Thoracic aorta (tissue), 2 donors: ENCODE results near the gene TDRD7. TPM values are rescaled to one million over a fixed set of nuclear protein-coding genes. Genes with fewer than 3 reads are reported as not detected.
A peak's percentile ranks its signal among the peaks of the same experiment; 100 is the strongest.
"Not testable (repeated sequence)": the region's sequence is repeated elsewhere in the genome, so short reads cannot be mapped to it uniquely, and the experiment has no call there.

Experiments used
- ATAC-seq: fragments of 150-250 bp; one replicate; pipeline ENCODE4 v1.8.0; 2017; ENCODE audit warnings: low read depth; ENCODE audit not compliant: insufficient number of reproducible peaks, low FRiP score
- DNase-seq: peaks from one replicate; pipeline ENCODE4 v3.0.0-alpha.2; 2020; ENCODE audit warnings: low spot score
- H3K27ac ChIP-seq, 2 donors: fragments of 200-600 bp; sonication (generic); 1 replicate in 1 of 2; 2 replicates in 1 of 2; pipeline ENCODE4 v1.5.1; 2016; ENCODE audit warnings: mild to moderate bottlenecking in 2 of 2, moderate library complexity in 2 of 2
- H3K27me3 ChIP-seq: fragments of 200-600 bp; sonication (generic); replicated peaks from 2 replicates; pipeline ENCODE4 v1.6.0; 2016; ENCODE audit warnings: mild to moderate bottlenecking; ENCODE audit not compliant: insufficient read depth
- H3K36me3 ChIP-seq: fragments of 200-600 bp; sonication (generic); one replicate; pipeline ENCODE4 v1.5.1; 2016
- H3K4me1 ChIP-seq, 2 donors: fragments of 200-600 bp; sonication (generic); 1 replicate in 1 of 2; 2 replicates in 1 of 2; pipeline versions ENCODE4 v1.5.1 to v1.6.0; 2016; ENCODE audit warnings: low read depth in 2 of 2, mild to moderate bottlenecking in 1 of 2; ENCODE audit not compliant: control insufficient read depth in 1 of 2
- H3K4me3 ChIP-seq: fragments of 200-600 bp; sonication (generic); 2 replicates; pipeline ENCODE4 v1.5.1; 2016; ENCODE audit warnings: mild to moderate bottlenecking
- H3K9me3 ChIP-seq: fragments of 200-600 bp; sonication (generic); 2 replicates; pipeline ENCODE4 v1.5.1; 2016
- total RNA-seq, 2 donors: library from RNA; depleted of rRNA; stranded (reverse); fragments of >200 nt; gene quantifications; one replicate each; pipeline versions ENCODE4 v1.1.0 to v1.2.3, GENCODE V29; 2016
- TF ChIP-seq, protein P1 (sequence below): fragments of 200-600 bp; sonication (generic); IDR thresholded peaks from one replicate; pipeline ENCODE4 v1.5.1; 2019; ENCODE audit warnings: antibody characterized with exemption

TDRD7 gene
- total RNA-seq, 2 donors from 2014 or later: 13.9 to 16.2 TPM

DNA sequence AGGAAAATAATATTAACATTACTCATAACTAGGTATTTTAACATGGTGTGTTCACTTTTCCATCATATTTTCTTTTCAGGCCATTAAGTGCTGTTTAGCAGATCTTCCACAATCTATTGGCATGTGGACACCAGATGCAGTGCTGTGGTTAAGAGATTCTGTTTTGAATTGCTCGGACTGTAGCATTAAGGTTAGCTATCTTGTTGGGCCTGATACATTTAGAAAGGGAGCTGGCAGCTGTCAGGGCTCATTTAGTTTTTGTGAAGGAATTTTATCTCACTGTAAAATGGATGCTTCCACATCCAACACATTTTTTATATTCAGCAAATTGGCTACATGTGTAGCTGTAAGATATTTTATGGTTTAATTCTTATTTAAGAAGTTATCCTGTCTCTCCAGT, 68.9 kb downstream of the TDRD7 start:
- ATAC-seq (no peak), DNase-seq (no peak)
- TF ChIP-seq, protein P1, sequence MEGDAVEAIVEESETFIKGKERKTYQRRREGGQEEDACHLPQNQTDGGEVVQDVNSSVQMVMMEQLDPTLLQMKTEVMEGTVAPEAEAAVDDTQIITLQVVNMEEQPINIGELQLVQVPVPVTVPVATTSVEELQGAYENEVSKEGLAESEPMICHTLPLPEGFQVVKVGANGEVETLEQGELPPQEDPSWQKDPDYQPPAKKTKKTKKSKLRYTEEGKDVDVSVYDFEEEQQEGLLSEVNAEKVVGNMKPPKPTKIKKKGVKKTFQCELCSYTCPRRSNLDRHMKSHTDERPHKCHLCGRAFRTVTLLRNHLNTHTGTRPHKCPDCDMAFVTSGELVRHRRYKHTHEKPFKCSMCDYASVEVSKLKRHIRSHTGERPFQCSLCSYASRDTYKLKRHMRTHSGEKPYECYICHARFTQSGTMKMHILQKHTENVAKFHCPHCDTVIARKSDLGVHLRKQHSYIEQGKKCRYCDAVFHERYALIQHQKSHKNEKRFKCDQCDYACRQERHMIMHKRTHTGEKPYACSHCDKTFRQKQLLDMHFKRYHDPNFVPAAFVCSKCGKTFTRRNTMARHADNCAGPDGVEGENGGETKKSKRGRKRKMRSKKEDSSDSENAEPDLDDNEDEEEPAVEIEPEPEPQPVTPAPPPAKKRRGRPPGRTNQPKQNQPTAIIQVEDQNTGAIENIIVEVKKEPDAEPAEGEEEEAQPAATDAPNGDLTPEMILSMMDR: no peak
- peaks cover 14 to 24% of the 10 kb centered on the region in 2 donors for H3K4me1 ChIP-seq
- H3K4me3 ChIP-seq: no peak overlapping the region
- no peaks in the 10 kb centered on the region for H3K27me3 ChIP-seq
- H3K9me3 ChIP-seq: no peaks in the 10 kb centered on the region
- H3K36me3 ChIP-seq: peaks cover 8% of the 10 kb centered on the region
- H3K27ac ChIP-seq: peak overlapping the region in 1 of 2 donors; percentile 53

- H3K27me3 ChIP-seq: no peaks in the 10 kb centered on the region
- no peaks in the 10 kb centered on the region for H3K9me3 ChIP-seq
- H3K36me3 ChIP-seq: peaks cover 10% of the 10 kb centered on the region
- H3K4me1 ChIP-seq: peaks cover 11 to 15% of the 10 kb centered on the region in 2 donors
- ATAC-seq: no peak
- TF ChIP-seq, protein P1: no peak
- no peak for DNase-seq
- no peak overlapping the region for H3K27ac ChIP-seq
- H3K4me3 ChIP-seq: no peak overlapping the region
These were observed 72.2 kb downstream of the TDRD7 start for GRCh38 chr9:97484134-97484533.

DNA sequence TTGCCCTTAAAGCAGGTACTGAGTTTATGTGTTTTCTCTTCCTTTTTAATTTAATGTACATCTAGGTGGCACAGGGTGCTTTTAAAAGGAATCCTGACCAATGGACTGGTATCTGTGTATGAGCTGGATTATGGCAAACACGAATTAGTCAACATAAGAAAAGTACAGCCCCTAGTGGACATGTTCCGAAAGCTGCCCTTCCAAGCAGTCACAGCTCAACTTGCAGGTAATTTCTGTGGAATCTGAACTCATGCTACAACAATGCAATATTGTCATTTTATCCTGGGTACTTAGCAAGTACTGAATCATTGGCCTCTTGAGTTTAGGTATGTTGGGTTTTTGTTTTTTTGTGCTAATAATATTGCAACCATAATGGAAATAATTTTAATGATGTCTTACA, 75.2 kb downstream of the TDRD7 start:
- TF ChIP-seq, protein P1: no peak
- Histone ChIP-seq H3K27me3 (no peaks in the 10 kb centered on the region), H3K4me3 (no peak overlapping the region), H3K27ac (no peak overlapping the region), H3K36me3 (peaks cover 10% of the 10 kb centered on the region), H3K4me1 (peaks cover 0 to 5% of the 10 kb centered on the region in 2 donors), H3K9me3 (no peaks in the 10 kb centered on the region)
- DNase-seq (no peak), ATAC-seq (no peak)

GRCh38 chr9:97487861-97488260, 76.0 kb downstream of the TDRD7 start:
- Histone ChIP-seq H3K36me3 (peaks cover 6% of the 10 kb centered on the region), H3K9me3 (no peaks in the 10 kb centered on the region), H3K4me3 (no peak overlapping the region), H3K4me1 (peaks cover 0 to 5% of the 10 kb centered on the region in 2 donors), H3K27me3 (no peaks in the 10 kb centered on the region), H3K27ac (no peak overlapping the region)
- DNase-seq (no peak), ATAC-seq (no peak)
- TF ChIP-seq, protein P1: no peak

- H3K9me3 ChIP-seq: no peaks in the 10 kb centered on the region
- no peak overlapping the region for H3K27ac ChIP-seq
- peaks cover 7% of the 10 kb centered on the region for H3K36me3 ChIP-seq
- TF ChIP-seq, protein P1: no peak
- no peak for ATAC-seq
- DNase-seq: no peak
- peaks cover 0 to 5% of the 10 kb centered on the region in 2 donors for H3K4me1 ChIP-seq
- no peaks in the 10 kb centered on the region for H3K27me3 ChIP-seq
- no peak overlapping the region for H3K4me3 ChIP-seq
These were observed 79.5 kb downstream of the TDRD7 start for GRCh38 chr9:97491216-97491999.

GRCh38 chr9:97497558-97498375, 85.9 kb downstream of the TDRD7 start:
- not testable (repeated sequence) for H3K4me3 ChIP-seq, DNase-seq, ATAC-seq, H3K36me3 ChIP-seq, H3K9me3 ChIP-seq, H3K27me3 ChIP-seq, H3K4me1 ChIP-seq, H3K27ac ChIP-seq

DNA sequence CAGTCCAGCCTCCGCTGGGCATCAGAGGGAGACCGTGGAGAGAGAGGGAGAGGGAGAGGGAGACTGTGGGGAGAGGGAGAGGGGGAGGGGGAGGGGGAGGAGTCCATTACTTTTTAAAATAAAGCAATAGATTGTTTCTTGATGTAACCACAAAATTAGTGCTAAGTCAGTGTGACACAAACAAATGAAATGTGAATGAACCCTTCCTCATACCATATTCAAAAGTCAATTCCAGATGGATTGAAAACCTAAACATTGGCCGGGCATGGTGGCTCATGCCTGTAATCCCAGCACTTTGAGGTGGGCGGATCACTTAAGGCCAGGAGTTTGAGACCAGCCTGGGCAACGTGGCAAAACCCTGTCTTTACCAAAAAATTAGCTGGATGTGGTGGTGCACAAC, 87.0 kb downstream of the TDRD7 start:
- H3K36me3 ChIP-seq, ATAC-seq, H3K9me3 ChIP-seq, H3K27me3 ChIP-seq, DNase-seq, H3K4me3 ChIP-seq, H3K27ac ChIP-seq: not testable (repeated sequence)
- peaks cover 10 to 16% of the 10 kb centered on the region in 2 donors for H3K4me1 ChIP-seq
